Stimulated activated CD8-positive, alpha-beta memory T cell treated with anti-CD3 and anti-CD28 coated beads, Interleukin-12 subunit alpha, Interleukin-12 subunit beta, amount 100 ng/mL, for 1 hour (primary cell): ENCODE measurements around the gene GDF2.

Source experiments
- DNase-seq: peaks from one replicate; pipeline ENCODE4 v3.0.0-alpha.2; 2020; ENCODE audit warnings: low read depth

The GDF2 gene

GRCh38 chr10:47369251-47369894, 47.1 kb downstream of the GDF2 start:
- DNase-seq: no peak

- no peak for DNase-seq
These were observed 47.9 kb downstream of the GDF2 start for GRCh38 chr10:47370015-47370767.

GRCh38 chr10:47370878-47371277, 48.6 kb downstream of the GDF2 start:
- no peak for DNase-seq

- DNase-seq: no peak
These were observed 49.6 kb downstream of the GDF2 start for GRCh38 chr10:47371629-47372485.

GRCh38 chr10:47372726-47373125, 50.5 kb downstream of the GDF2 start:
- no peak for DNase-seq

- no peak for DNase-seq
These were observed 52.6 kb downstream of the GDF2 start for GRCh38 chr10:47374611-47375536.

- no peak for DNase-seq
These were observed 54.4 kb downstream of the GDF2 start for GRCh38 chr10:47376522-47377220.
